Cerebellar nuclear complex (tissue), 1 donor: ENCODE results near the gene MAFF.
A peak's percentile ranks its signal among the peaks of the same experiment; 100 is the strongest.
"Not testable (repeated sequence)": the region's sequence is repeated elsewhere in the genome, so short reads cannot be mapped to it uniquely, and the experiment has no call there.

Source experiments
- DNase-seq, 2 experiments: peaks; one replicate each; lab custom pipeline; 2025; lab: John Stamatoyannopoulos, UW

Gene MAFF

DNA sequence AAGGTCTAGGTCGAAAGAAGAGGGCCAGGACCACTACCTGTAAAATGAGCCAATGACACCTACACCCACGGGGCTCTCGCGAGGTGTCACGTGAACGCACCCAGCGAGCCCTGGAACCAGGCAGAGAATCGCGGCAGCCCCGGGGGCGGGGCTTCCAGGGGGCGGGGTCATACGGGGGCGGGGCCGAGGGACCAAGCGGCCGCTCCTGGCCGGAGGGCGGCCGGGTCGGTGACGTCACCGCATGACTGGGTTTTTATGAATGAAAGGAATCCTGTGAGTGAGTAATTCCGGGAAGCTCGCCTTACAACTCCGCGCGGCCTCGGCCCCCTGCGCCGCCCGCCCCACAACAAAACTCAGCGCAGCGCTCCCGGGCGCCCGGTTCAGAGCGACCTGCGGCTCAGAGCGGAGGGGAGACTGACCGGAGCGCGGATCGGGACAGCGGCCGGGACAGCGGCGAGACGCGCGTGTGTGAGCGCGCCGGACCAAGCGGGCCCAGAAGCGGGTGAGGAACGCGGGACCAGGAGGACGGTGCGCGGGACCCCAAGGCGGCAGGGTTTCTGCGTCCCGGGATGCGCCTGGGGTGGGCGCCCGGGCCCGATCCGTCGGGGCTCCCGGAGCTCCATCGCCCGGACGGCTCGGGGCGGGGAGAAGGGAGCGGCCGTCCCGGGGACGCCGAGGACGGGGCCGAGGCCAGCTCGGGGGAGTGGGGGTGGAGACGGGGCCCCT, at the start of gene MAFF:
Gene MAFF (plus strand): TSS at position 284 of the 726 bp plus-strand sequence. CDS start 11,860 bp downstream, outside the sequence.
- peak in 1 of 2 experiments; percentile 78 for DNase-seq

DNA sequence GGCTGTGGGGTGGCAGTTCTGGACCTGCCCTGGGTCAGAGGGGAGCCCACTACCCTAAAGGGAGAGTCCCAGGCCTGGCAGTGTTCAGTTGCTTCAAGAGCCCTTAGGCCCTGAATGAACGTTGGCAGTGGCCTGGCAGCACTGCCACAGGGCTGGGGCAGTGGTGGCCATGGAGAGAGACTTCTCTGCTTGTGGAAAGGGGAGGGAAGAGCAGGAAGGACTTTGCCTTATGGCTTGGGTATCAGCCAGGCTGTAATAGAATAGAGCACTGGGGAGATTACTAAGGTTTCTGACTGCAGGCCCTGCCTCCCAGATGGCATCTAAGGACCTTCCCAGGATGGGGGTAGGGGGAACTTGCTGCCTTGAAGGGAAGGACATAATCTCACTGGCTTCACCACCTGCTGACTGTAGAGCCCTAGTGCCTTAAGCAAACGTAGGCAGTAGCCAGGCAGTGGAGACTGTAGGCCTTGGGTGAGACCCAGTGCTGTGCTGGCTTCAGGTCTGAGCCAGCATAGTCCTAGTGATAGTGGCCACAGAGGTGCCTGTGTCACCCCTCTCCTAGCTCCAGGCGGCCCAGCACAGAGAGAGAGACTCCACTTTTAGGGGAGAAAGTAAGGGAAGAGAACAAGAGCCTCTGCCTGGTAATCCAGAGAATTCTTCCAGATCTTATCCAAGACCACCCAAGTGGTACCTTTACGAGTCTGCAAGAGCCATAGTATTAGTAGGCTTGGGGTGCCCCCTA, 47.8 kb upstream of the MAFF start:
- no peak for DNase-seq

DNA sequence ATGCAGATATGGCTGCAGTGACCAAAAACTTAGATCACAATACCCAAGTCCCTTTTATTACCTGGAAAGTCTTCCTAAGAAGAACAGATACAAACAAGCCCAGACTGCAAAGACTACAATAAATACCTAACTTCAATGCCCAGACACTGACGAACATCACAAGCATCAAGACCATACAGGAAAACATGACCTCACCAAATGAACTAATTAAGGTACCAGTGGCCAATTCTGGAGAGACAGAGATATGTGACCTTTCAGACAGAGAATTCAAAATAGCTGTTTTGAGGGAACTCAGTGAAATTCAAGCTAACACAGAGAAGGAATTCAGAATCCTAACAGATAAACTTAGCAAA, 47.3 kb upstream of the MAFF start:
- DNase-seq, result not testable (repeated sequence)

GRCh38 chr22:38155703-38156102, 46.1 kb upstream of the MAFF start:
- DNase-seq, result no peak

GRCh38 chr22:38162881-38163843, 38.6 kb upstream of the MAFF start:
- DNase-seq, result no peak

DNA sequence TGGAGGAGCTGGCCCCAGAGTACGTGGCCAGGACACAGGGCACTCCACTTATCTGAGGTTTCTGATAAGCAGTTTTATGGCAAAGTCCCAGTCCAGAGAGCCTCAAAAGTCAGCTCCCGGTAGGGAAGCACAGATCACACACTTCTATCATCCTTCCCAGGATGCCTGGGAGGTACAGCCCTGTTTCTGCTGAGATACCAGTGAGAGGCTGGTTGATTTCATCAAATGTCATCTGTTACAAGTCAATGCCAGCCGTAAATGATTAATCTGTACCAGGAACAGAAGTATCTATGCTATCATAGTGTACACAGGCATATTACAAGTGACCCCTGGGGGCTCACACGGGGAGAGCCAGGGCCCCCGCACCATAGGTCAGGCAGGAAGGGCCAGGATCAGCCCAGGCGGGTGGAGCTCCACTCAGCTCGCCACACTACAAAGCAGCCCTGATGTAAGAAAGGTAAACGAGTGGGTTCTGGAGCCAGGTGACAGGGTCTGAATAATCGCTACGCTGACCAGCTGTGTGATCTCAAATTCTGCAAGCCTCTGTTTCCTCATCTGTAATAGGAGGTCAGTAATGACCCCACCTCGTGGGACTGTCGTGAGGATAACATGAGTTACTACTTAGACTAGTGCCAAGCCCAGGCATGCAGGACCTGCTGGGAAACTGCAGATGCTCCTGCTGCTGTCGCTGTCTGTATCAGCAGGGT, 37.8 kb upstream of the MAFF start:
- DNase-seq, result no peak

DNA sequence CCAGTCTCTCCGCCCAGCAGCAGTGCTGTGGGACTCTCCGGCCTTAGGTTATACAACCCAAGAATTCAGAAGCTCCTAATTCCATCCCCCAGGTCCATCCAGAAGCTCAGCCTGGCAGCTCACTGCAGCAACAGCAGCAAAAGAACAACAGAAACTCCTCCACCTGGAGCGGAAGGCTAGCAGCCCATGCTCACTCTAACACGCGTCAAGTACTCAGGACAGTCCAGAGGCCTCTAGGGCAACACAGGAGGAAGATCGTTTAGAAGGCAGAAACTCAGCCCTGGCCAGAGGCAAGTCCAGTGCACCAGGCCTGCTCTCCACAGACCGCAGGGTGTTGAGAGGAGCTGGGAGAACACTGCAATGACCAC, 37.3 kb upstream of the MAFF start:
- DNase-seq, result no peak

- no peak for DNase-seq
Measured at GRCh38 chr22:38165922-38166593, 35.7 kb upstream of the MAFF start.

- DNase-seq, result peak; percentile 40 to 65
Measured at GRCh38 chr22:38167988-38168407, 33.8 kb upstream of the MAFF start.

- DNase-seq, result no peak
Measured at GRCh38 chr22:38169116-38169515, 32.7 kb upstream of the MAFF start.

DNA sequence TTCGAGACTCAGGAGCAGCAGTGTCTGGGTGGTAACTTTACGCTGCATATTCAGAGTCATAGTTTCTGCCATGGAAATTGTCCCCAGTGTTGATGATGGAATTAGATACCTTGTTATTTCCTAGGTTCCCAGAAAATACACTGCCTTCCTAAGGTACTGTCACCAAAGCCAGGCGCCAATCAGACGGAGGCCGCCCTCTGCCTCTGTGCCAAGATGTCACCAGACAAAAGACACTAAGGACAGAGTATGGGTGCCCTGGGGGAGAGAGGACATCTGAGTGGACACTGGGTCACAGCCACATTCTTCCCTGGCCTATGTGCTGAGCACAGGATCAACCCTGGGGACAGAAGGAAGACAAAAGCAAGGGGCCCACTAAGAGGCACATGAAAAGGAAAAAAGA, 31.3 kb upstream of the MAFF start:
- no peak for DNase-seq

DNA sequence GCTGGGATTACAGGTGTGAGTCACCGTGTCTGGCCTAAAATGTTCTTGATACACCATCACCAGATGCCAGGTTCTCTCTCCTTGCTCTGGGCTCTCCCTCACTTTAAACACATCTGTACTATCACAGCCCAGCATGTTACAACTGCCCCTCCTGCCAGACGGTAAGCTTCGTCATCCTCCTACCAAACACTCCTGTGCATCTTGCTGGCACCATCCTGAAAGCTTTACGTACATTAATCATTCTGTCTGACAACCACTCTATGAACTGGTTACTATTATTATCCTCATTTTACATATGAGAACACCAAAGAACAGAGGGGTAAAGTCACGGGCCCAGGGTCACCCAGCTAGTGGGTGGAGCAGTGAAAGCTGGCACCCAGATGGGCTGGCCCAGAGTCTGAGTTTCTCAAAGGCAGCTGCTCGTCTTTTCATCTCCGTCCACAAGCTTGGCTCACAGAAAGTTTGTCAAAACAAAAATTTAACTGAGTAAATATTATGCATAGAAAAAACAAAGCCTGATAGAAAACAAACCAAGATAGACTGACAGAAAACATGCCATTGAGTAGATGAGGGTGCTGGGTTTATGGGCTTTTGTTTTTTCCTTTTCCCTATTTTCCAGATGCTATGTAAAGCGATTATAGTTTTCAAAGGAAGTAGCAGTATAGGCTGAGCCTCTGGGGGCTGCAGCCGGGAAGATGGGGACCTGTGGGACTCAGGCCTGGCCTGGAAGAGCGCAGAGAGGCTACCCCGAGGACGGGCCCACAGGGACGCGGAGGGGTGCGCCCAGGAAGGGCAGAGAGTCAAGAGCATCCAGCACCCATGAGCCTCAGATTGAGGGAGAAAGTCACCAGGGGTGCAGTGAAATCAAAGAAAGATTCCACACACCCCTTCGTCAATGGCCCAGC, 29.6 kb upstream of the MAFF start:
- no peak for DNase-seq

GRCh38 chr22:38172832-38173640, 28.8 kb upstream of the MAFF start:
- DNase-seq, result no peak

GRCh38 chr22:38173641-38173906, 28.2 kb upstream of the MAFF start:
- DNase-seq, result no peak

GRCh38 chr22:38174626-38175025, 27.2 kb upstream of the MAFF start:
- DNase-seq, result no peak

- DNase-seq, result no peak
Measured at GRCh38 chr22:38175206-38176118, 26.3 kb upstream of the MAFF start.

- DNase-seq, result no peak
Measured at GRCh38 chr22:38176170-38176741, 25.5 kb upstream of the MAFF start.

DNA sequence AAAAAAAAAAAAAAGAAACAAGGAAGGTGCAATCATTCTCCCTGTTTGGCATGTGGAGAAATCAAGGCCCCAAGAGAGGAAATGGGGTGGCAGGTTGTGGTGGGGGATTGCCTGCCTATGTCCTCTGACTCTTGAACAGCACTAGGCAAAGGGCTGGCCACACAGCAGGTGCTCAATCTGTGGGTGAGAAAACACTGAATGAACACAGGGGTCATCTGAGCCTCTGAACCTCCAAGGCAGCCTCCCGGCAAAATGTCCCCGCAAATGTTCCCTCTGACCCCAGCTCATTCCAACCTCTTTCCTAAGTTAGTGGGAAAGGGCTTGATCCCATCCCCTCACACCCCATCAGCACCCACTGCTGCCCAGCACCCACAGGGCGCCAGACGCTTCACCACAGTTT, 24.8 kb upstream of the MAFF start:
- no peak for DNase-seq
